Esophagus squamous epithelium (tissue), 4 donors: ENCODE results near the gene GP5.

Experiments used
- CTCF ChIP-seq, 6 experiments: fragments of 450-650 bp in 4 of 6; fragments of 200-600 bp in 2 of 6; sonication (generic) in 2 of 6; IDR thresholded peaks; one replicate each; pipeline ENCODE4 v1.5.1; 2016 to 2019; ENCODE audit warnings: antibody characterized with exemption in 6 of 6, mild to moderate bottlenecking in 4 of 6, moderate library complexity in 4 of 6
- POLR2A ChIP-seq, 4 donors: fragments of 450-650 bp; IDR thresholded peaks; one replicate each; pipeline ENCODE4 v1.6.1; 2017; ENCODE audit warnings: antibody characterized with exemption in 4 of 4, mild to moderate bottlenecking in 4 of 4, moderate library complexity in 3 of 4

GRCh38 chr3:194381460-194381875 lies 17.6 kb downstream of the GP5 start:
- TF ChIP-seq CTCF (IDR thresholded peaks at IDR 0.05) (no peak), POLR2A (IDR thresholded peaks at IDR 0.05) (no peak)
